ENCODE data around the gene DYNC1I1.

- TF ChIP-seq, protein P1, sequence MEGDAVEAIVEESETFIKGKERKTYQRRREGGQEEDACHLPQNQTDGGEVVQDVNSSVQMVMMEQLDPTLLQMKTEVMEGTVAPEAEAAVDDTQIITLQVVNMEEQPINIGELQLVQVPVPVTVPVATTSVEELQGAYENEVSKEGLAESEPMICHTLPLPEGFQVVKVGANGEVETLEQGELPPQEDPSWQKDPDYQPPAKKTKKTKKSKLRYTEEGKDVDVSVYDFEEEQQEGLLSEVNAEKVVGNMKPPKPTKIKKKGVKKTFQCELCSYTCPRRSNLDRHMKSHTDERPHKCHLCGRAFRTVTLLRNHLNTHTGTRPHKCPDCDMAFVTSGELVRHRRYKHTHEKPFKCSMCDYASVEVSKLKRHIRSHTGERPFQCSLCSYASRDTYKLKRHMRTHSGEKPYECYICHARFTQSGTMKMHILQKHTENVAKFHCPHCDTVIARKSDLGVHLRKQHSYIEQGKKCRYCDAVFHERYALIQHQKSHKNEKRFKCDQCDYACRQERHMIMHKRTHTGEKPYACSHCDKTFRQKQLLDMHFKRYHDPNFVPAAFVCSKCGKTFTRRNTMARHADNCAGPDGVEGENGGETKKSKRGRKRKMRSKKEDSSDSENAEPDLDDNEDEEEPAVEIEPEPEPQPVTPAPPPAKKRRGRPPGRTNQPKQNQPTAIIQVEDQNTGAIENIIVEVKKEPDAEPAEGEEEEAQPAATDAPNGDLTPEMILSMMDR (IDR thresholded peaks at IDR 0.05), result no peak
- TF ChIP-seq POLR2A (IDR thresholded peaks at IDR 0.05), result no peak
Observed at GRCh38 chr7:95772771-95773581, 622 bp downstream of the DYNC1I1 start.
